GM23338 (cell line): ENCODE results near the gene IQSEC3. TPM values are rescaled to one million over a fixed set of nuclear protein-coding genes. Genes with fewer than 3 reads are reported as not detected.

ENCODE experiments used
- ATAC-seq: fragments of 200-7000 bp; cut with Tn5 transposase; 3 replicates; pipeline ENCODE4 v1.9.1; 2020
- DNase-seq: peaks from one replicate; pipeline ENCODE4 v3.0.0-alpha.2; 2015; ENCODE audit warnings: low spot score
- H2AFZ ChIP-seq: fragments of 200-600 bp; sonication (generic); 2 replicates; pipeline ENCODE4 v1.8.0; 2016; ENCODE audit warnings: antibody characterized with exemption, mild to moderate bottlenecking, moderate library complexity
- H3F3A ChIP-seq: fragments of 200-600 bp; sonication (generic); replicated peaks from 2 replicates; pipeline ENCODE4 v1.8.0; 2017; ENCODE audit warnings: antibody characterized with exemption, mixed run types, low read depth
- H3K27ac ChIP-seq: fragments of 200-600 bp; sonication (generic); 2 replicates; pipeline ENCODE4 v1.6.1; 2016; ENCODE audit warnings: low read depth
- H3K27me3 ChIP-seq: fragments of 200-600 bp; sonication (generic); 2 replicates; pipeline ENCODE4 v1.8.0; 2016; ENCODE audit warnings: mild to moderate bottlenecking, mixed run types, moderate library complexity; ENCODE audit not compliant: insufficient read depth
- H3K36me3 ChIP-seq: fragments of 200-600 bp; sonication (generic); 2 replicates; pipeline ENCODE4 v1.8.0; 2016; ENCODE audit warnings: mild to moderate bottlenecking; ENCODE audit not compliant: insufficient read depth
- H3K4me1 ChIP-seq: fragments of 200-600 bp; sonication (generic); 2 replicates; pipeline ENCODE4 v1.8.0; 2016; ENCODE audit warnings: mild to moderate bottlenecking, moderate library complexity; ENCODE audit not compliant: insufficient read depth
- H3K4me2 ChIP-seq: fragments of 200-600 bp; sonication (generic); 2 replicates; pipeline ENCODE4 v1.7.1; 2017; ENCODE audit warnings: mixed run types
- H3K4me3 ChIP-seq: fragments of 200-600 bp; sonication (generic); 2 replicates; pipeline ENCODE4 v1.6.1; 2016; ENCODE audit warnings: mixed run types
- H3K79me2 ChIP-seq: fragments of 200-600 bp; sonication (generic); replicated peaks from 2 replicates; pipeline ENCODE4 v1.8.0; 2017; ENCODE audit warnings: mild to moderate bottlenecking; ENCODE audit not compliant: insufficient read depth
- H3K9me2 ChIP-seq: fragments of 200-600 bp; sonication (generic); 2 replicates; pipeline ENCODE4 v1.8.0; 2017; ENCODE audit not compliant: insufficient read depth
- H4K20me1 ChIP-seq: fragments of 200-600 bp; sonication (generic); replicated peaks from 2 replicates; pipeline ENCODE4 v1.8.0; 2017; ENCODE audit warnings: mild to moderate bottlenecking; ENCODE audit not compliant: insufficient read depth
- H3K27ac Mint-ChIP-seq: 2 replicates; pipeline ENCODE4 v1.8.0; 2020; ENCODE audit warnings: inconsistent platforms, mild to moderate bottlenecking, moderate library complexity, mixed read lengths
- H3K27me3 Mint-ChIP-seq: 3 replicates; pipeline ENCODE4 v1.8.0; 2022; ENCODE audit warnings: low read depth, mild to moderate bottlenecking, moderate library complexity, mixed read lengths, inconsistent platforms; ENCODE audit not compliant: insufficient read depth, poor library complexity
- H3K36me3 Mint-ChIP-seq: 3 replicates; pipeline ENCODE4 v1.8.0; 2021; ENCODE audit warnings: low read depth, mild to moderate bottlenecking, inconsistent platforms, moderate library complexity, mixed read lengths
- H3K4me1 Mint-ChIP-seq: 3 replicates; pipeline ENCODE4 v1.8.0; 2020; ENCODE audit warnings: mild to moderate bottlenecking, inconsistent platforms, mixed read lengths
- H3K4me3 Mint-ChIP-seq: 3 replicates; pipeline ENCODE4 v1.8.0; 2021; ENCODE audit warnings: moderate library complexity, mild to moderate bottlenecking, inconsistent platforms, mixed read lengths
- H3K9me3 Mint-ChIP-seq: 3 replicates; pipeline ENCODE4 v1.8.0; 2020; ENCODE audit warnings: moderate library complexity, mild to moderate bottlenecking, inconsistent platforms, mixed read lengths
- CREB1 ChIP-seq: fragments of 250-450 bp; sonication (Bioruptor Pico); IDR thresholded peaks from 2 replicates; pipeline ENCODE4 v1.5.0; 2020; ENCODE audit warnings: low read depth, mild to moderate bottlenecking, moderate library complexity
- CTCF ChIP-seq, 2 experiments: fragments of 200-600 bp in 1 of 2; sonication (generic) in 1 of 2; conservative IDR thresholded peaks; 2 replicates each; pipeline versions ENCODE4 v1.5.1 to v1.6.1; 2016 to 2017; ENCODE audit warnings: antibody characterized with exemption in 2 of 2, low read depth in 2 of 2, mild to moderate bottlenecking in 2 of 2, moderate library complexity in 1 of 2
- ETS1 ChIP-seq: IDR thresholded peaks from 2 replicates; pipeline ENCODE4 v1.6.1; 2016; ENCODE audit warnings: antibody characterized with exemption
- EZH2 ChIP-seq: fragments of 200-600 bp; sonication (generic); IDR thresholded peaks from one replicate; pipeline ENCODE4 v1.8.0; 2017; ENCODE audit warnings: antibody characterized with exemption, mild to moderate bottlenecking, low read depth; ENCODE audit not compliant: unreplicated experiment
- EZH2phosphoT487 ChIP-seq: fragments of 200-600 bp; sonication (generic); IDR thresholded peaks from one replicate; pipeline ENCODE4 v1.8.1; 2018; ENCODE audit warnings: antibody characterized with exemption; ENCODE audit not compliant: unreplicated experiment
- JUNB ChIP-seq: IDR thresholded peaks from one replicate; pipeline ENCODE4 v1.6.1; 2016; ENCODE audit warnings: antibody characterized with exemption; ENCODE audit not compliant: unreplicated experiment
- NANOG ChIP-seq: IDR thresholded peaks from 2 replicates; pipeline ENCODE4 v1.6.1; 2016; ENCODE audit warnings: antibody characterized with exemption, borderline replicate concordance
- POLR2AphosphoS5 ChIP-seq: IDR thresholded peaks from 2 replicates; pipeline ENCODE4 v1.6.1; 2016; ENCODE audit warnings: antibody characterized with exemption, low read depth
- REST ChIP-seq: IDR thresholded peaks from one replicate; pipeline ENCODE4 v1.6.1; 2018; ENCODE audit warnings: antibody characterized with exemption; ENCODE audit not compliant: unreplicated experiment
- STAT1 ChIP-seq: IDR thresholded peaks from one replicate; pipeline ENCODE4 v1.6.1; 2016; ENCODE audit warnings: antibody characterized with exemption; ENCODE audit not compliant: unreplicated experiment
- ZNF114 ChIP-seq: fragments of 250-450 bp; sonication (Bioruptor Pico); IDR thresholded peaks from 2 replicates; pipeline ENCODE4 v1.5.0; 2020; ENCODE audit warnings: mild to moderate bottlenecking, moderate library complexity
- ZNF462 ChIP-seq: fragments of 250-450 bp; sonication (Bioruptor Pico); IDR thresholded peaks from 2 replicates; pipeline ENCODE4 v1.5.0; 2020; ENCODE audit warnings: mild to moderate bottlenecking, moderate library complexity
- polyA plus RNA-seq: library from polyadenylated mRNA; unstranded; fragments of >200 nt; fragmentation: Nextera tagmentation; extraction: Ambion mirVana; gene quantifications from 2 replicates; pipeline ENCODE4 v1.2.1, GENCODE V29; 2016
- total RNA-seq: library from RNA; depleted of rRNA; stranded (reverse); fragments of >200 nt; shearing (Covaris generic); gene quantifications from 2 replicates; pipeline ENCODE4 v1.2.3, GENCODE V29; 2014

The IQSEC3 gene
- total and polyA plus RNA-seq, 2 experiments from 2014 or later: 2.1 to 3.6 TPM

- no peaks in the 10 kb centered on the region for H3F3A ChIP-seq
- H3K27ac ChIP-seq: no peak overlapping the region
- Mint-ChIP-seq H3K4me3 (no peak overlapping the region), H3K27me3 (peaks cover 22% of the 10 kb centered on the region), H3K27ac (no peak overlapping the region), H3K4me1 (peaks cover 7% of the 10 kb centered on the region), H3K9me3 (peaks cover 2% of the 10 kb centered on the region; the same call in 2 of the 3 replicates), H3K36me3 (no peaks in the 10 kb centered on the region; the same call in 2 of the 3 replicates)
- DNase-seq (no peak), ATAC-seq (no peak)
- no peak overlapping the region for H2AFZ ChIP-seq
- no peaks in the 10 kb centered on the region for H4K20me1 ChIP-seq
- peaks cover 19% of the 10 kb centered on the region; the same call in 1 of the 2 replicates for H3K27me3 ChIP-seq
- no peaks in the 10 kb centered on the region; the same call in 1 of the 2 replicates for H3K36me3 ChIP-seq
- TF ChIP-seq ETS1 (no peak), EZH2 (no peak), EZH2phosphoT487 (no peak), NANOG (no peak), CREB1 (no peak), ZNF462 (CRISPR knock-in tag) (no peak), REST (no peak), JUNB (no peak), ZNF114 (CRISPR knock-in tag) (no peak), CTCF (conservative IDR thresholded peaks at IDR 0.05; ENCODE audit: low read depth in 2 of 2) (no peak), POLR2AphosphoS5 (no peak), STAT1 (no peak)
- H3K9me2 ChIP-seq: no peaks in the 10 kb centered on the region
- H3K4me2 ChIP-seq: no peak overlapping the region
- H3K4me3 ChIP-seq: no peak overlapping the region
- H3K4me1 ChIP-seq: peaks cover 3% of the 10 kb centered on the region; the same call in 1 of the 2 replicates
- H3K79me2 ChIP-seq: no peaks in the 10 kb centered on the region
Observed at GRCh38 chr12:184811-185575, 118.4 kb downstream of the IQSEC3 start.
